Measurements from ENCODE around the gene C1GALT1C1L. TPM values are rescaled to one million over a fixed set of nuclear protein-coding genes. Genes with fewer than 3 reads are reported as not detected.

C1GALT1C1L gene
- total and polyA plus RNA-seq, 2 of the 13 experiments (the other 11 are each of a cell fraction or from before 2014, with no cell fraction given), result 1.3 to 2.4 TPM

GRCh38 chr2:43634604-43635306 lies 41.5 kb downstream of the C1GALT1C1L start (continued):
- TF ChIP-seq ZNF530 (CRISPR knock-in tag; IDR thresholded peaks at IDR 0.05; ENCODE audit: low read depth), result no peak
- no peak for TF ChIP-seq ZNF780A (CRISPR knock-in tag; IDR thresholded peaks at IDR 0.05)
- TF ChIP-seq ZNF280B (CRISPR knock-in tag; IDR thresholded peaks at IDR 0.05; ENCODE audit: borderline replicate concordance), result no peak
- peak; percentile 89 for TF ChIP-seq ZNF792 (CRISPR knock-in tag; IDR thresholded peaks at IDR 0.05)
- TF ChIP-seq NR2C2 (CRISPR knock-in tag; IDR thresholded peaks at IDR 0.05; ENCODE audit: borderline replicate concordance), result peak; percentile 51; the same call in 1 of the 2 replicates
- no peak for TF ChIP-seq RBM39 (IDR thresholded peaks at IDR 0.05; ENCODE audit: low read depth, low read length, poor library complexity, severe bottlenecking)
- peak; percentile 80 for TF ChIP-seq MED1 (CRISPR knock-in tag; IDR thresholded peaks at IDR 0.05)
- TF ChIP-seq, protein P1, sequence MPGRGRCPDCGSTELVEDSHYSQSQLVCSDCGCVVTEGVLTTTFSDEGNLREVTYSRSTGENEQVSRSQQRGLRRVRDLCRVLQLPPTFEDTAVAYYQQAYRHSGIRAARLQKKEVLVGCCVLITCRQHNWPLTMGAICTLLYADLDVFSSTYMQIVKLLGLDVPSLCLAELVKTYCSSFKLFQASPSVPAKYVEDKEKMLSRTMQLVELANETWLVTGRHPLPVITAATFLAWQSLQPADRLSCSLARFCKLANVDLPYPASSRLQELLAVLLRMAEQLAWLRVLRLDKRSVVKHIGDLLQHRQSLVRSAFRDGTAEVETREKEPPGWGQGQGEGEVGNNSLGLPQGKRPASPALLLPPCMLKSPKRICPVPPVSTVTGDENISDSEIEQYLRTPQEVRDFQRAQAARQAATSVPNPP (CRISPR knock-in tag; IDR thresholded peaks at IDR 0.05), result no peak
- TF ChIP-seq DR1 (CRISPR knock-in tag; IDR thresholded peaks at IDR 0.05), result no peak
- TF ChIP-seq, protein P2, sequence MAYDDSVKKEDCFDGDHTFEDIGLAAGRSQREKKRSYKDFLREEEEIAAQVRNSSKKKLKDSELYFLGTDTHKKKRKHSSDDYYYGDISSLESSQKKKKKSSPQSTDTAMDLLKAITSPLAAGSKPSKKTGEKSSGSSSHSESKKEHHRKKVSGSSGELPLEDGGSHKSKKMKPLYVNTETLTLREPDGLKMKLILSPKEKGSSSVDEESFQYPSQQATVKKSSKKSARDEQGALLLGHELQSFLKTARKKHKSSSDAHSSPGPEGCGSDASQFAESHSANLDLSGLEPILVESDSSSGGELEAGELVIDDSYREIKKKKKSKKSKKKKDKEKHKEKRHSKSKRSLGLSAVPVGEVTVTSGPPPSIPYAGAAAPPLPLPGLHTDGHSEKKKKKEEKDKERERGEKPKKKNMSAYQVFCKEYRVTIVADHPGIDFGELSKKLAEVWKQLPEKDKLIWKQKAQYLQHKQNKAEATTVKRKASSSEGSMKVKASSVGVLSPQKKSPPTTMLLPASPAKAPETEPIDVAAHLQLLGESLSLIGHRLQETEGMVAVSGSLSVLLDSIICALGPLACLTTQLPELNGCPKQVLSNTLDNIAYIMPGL (CRISPR knock-in tag; IDR thresholded peaks at IDR 0.05; ENCODE audit: borderline replicate concordance in 1 of 2, low read depth in 1 of 2), result no peak
- TF ChIP-seq ZNF761 (CRISPR knock-in tag; conservative IDR thresholded peaks at IDR 0.05), result no peak
- no peak for TF ChIP-seq MTF2 (CRISPR knock-in tag; IDR thresholded peaks at IDR 0.05; ENCODE audit: borderline replicate concordance)
- no peak for TF ChIP-seq ZNF274 (CRISPR knock-in tag; IDR thresholded peaks at IDR 0.05)
- TF ChIP-seq ZNF784 (CRISPR knock-in tag; IDR thresholded peaks at IDR 0.05; ENCODE audit: borderline replicate concordance), result no peak
- no peak; the same call in 1 of the 2 replicates for TF ChIP-seq ZNF431 (CRISPR knock-in tag; IDR thresholded peaks at IDR 0.05; ENCODE audit: borderline replicate concordance, low read depth)
- no peak for TF ChIP-seq ZSCAN21 (CRISPR knock-in tag; IDR thresholded peaks at IDR 0.05; ENCODE audit: borderline replicate concordance)
- TF ChIP-seq MIER3 (CRISPR knock-in tag; IDR thresholded peaks at IDR 0.05; ENCODE audit: borderline replicate concordance), result peak; percentile 68; the same call in 1 of the 2 replicates
